ENCODE measurements around the gene MRPL14.

- no peak for TF ChIP-seq EZH2 (IDR thresholded peaks at IDR 0.05)
- no peak for TF ChIP-seq POLR2A (IDR thresholded peaks at IDR 0.05; ENCODE audit: borderline replicate concordance, extremely low read depth, insufficient read depth, insufficient read length)
- TF ChIP-seq POLR2AphosphoS5 (IDR thresholded peaks at IDR 0.05; ENCODE audit: low read depth, low read length) = no peak
- TF ChIP-seq EZH2phosphoT487 (IDR thresholded peaks at IDR 0.05; ENCODE audit: borderline replicate concordance) = no peak
- TF ChIP-seq, protein P1, sequence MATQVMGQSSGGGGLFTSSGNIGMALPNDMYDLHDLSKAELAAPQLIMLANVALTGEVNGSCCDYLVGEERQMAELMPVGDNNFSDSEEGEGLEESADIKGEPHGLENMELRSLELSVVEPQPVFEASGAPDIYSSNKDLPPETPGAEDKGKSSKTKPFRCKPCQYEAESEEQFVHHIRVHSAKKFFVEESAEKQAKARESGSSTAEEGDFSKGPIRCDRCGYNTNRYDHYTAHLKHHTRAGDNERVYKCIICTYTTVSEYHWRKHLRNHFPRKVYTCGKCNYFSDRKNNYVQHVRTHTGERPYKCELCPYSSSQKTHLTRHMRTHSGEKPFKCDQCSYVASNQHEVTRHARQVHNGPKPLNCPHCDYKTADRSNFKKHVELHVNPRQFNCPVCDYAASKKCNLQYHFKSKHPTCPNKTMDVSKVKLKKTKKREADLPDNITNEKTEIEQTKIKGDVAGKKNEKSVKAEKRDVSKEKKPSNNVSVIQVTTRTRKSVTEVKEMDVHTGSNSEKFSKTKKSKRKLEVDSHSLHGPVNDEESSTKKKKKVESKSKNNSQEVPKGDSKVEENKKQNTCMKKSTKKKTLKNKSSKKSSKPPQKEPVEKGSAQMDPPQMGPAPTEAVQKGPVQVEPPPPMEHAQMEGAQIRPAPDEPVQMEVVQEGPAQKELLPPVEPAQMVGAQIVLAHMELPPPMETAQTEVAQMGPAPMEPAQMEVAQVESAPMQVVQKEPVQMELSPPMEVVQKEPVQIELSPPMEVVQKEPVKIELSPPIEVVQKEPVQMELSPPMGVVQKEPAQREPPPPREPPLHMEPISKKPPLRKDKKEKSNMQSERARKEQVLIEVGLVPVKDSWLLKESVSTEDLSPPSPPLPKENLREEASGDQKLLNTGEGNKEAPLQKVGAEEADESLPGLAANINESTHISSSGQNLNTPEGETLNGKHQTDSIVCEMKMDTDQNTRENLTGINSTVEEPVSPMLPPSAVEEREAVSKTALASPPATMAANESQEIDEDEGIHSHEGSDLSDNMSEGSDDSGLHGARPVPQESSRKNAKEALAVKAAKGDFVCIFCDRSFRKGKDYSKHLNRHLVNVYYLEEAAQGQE (IDR thresholded peaks at IDR 0.05; ENCODE audit: low read depth) = no peak
- no peak for TF ChIP-seq CTCF (IDR thresholded peaks at IDR 0.05 in 2 of 3, conservative IDR thresholded peaks at IDR 0.05 in 1 of 3; ENCODE audit: borderline replicate concordance in 1 of 3, insufficient read depth in 1 of 3, low read depth in 2 of 3, low read length in 2 of 3)
These were observed 21.1 kb upstream of the MRPL14 start for GRCh38 chr6:44148306-44148705.

Data from HCT116 (cell line).